Stimulated activated CD4-positive, alpha-beta T cell treated with anti-CD3 and anti-CD28 coated beads, TNF-alpha, amount 100 ng/mL, for 4 hours (primary cell): Measurements from ENCODE around the gene ROBO1.
"Not testable (repeated sequence)": the region's sequence is repeated elsewhere in the genome, so short reads cannot be mapped to it uniquely, and the experiment has no call there.

Experiments
- DNase-seq, 3 experiments: peaks; one replicate each; pipeline ENCODE4 v3.0.0-alpha.2; 2020; ENCODE audit warnings: low read depth in 3 of 3

Gene ROBO1

DNA sequence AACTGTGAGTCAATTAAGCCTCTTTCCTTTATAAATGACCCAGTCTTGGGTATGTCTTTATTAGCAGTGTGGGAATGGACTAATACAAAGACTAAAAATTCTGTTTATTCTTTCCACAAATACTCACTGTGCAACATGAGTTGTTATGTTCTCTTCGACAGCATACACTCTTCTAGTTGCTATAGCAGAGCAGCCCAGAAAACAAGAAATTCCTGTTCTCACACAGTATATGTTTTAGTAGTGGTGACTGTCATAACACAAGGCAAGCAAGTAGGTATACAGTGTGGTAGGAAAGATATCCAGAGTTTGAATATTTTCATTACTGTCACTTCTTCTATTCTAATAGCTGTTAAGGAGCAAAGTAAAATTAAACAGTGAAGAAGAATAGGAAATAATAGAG lies 453.3 kb downstream of the ROBO1 start:
- DNase-seq, result no peak

DNA sequence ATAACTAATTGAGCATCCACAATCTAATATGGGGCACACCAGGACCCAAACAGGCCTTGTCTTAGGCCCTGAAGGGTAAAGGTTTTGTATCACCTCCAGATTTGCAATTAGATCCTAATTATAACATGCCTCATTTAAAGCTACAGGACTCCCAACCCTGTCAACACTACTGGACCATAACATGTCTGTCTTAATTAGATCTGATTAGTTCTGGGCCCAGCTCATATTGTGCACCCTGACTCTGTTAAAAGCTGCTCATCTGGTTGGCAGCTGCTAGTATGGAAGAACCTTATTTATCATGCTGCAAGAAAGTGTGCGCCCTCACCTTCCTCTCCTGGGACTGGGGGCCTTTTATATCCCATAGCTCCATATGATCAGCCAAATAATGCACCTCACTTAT lies 457.8 kb downstream of the ROBO1 start:
- DNase-seq, result no peak

DNA sequence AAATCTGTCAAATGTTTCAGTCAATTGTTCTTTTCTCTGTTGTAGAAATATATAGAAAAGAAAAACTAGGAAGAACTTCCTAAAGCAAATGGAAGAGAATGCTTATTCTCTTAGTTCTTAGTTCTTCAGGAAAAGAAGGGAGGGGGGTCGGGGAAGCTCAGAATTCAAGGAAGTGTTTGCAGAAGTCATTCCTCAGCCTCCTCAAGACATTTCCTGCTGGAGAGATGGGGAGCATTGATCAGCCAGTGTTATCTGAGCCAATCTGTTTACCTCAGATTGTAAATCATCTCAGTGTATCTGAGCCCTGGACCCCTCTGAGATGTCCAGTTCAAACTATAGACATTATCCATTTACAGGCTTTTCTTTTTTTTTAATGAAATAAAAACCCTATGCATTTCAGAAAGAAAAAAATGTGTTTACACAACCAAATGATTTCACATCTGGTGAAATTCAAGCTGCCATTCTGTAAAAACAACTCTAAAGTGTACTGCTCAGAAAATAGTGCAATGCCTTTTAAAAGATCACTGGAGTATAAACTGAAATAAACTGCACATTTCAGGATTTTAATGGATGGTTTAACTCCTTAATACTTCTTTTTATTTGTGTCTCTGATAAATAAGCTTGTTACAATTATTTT lies 460.7 kb downstream of the ROBO1 start:
- DNase-seq, result no peak

DNA sequence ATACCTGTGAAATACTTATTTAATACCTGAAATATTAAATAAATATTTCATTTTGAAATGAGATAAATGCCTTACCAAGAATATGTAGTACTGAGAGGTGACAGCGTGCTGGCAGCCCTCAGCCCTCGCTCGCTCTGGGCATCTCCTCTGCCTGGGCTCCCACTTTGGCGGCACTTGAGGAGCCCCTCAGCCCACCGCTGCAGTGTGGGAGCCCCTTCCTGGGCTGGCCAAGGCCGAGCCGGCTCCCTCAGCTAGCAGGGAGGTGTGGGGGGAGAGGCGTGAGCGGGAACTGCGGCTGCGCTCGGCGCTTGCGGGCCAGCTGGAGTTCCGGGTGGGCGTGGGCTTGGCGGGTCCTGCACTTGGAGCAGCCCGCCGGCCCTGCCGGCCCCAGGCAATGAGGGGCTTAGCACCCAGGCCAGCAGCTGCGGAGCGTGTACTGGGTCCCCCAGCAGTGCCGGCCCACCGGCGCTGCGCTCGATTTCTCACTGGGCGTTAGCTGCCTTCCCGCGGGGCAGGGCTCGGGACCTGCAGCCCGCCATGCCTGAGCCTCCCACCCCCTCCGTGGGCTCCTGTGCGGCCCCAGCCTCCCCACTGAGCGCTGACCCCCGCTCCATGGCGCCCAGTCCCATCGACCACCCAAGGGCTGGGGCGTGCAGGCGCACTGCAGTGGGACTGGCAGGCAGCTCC lies 467.7 kb downstream of the ROBO1 start:
- not testable (repeated sequence) for DNase-seq

DNA sequence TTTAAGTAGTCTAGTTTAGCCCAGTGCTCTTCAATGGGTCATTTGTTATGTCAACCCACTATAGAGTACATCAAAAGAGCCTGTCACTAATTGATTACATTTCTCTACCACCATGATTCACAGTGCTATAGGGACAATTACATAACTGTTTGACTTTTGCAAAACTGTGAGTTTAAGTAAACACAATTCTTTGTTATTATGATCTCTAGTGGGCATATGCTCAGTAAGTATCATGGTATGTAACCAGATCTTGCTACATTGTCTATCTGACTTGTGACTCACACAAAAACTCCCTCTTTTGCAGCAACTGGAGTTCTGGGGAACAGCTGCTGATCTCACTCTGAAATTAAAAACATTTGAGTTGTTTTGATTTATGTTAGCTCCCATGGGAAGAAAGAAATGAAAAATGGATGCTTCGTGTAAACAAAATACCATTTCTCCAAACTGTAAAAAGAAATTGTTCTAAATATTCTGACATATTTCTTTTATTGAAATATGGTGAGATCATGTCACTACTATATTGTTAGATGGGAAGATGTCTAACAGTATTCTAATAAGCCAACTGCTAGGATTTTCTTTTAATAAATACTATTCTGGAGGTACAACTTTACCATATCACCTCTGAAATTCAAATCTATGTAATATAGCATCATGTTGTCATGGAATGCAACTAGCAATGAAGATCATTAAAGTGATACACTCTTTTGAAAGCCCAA lies 470.4 kb downstream of the ROBO1 start:
- no peak for DNase-seq

DNA sequence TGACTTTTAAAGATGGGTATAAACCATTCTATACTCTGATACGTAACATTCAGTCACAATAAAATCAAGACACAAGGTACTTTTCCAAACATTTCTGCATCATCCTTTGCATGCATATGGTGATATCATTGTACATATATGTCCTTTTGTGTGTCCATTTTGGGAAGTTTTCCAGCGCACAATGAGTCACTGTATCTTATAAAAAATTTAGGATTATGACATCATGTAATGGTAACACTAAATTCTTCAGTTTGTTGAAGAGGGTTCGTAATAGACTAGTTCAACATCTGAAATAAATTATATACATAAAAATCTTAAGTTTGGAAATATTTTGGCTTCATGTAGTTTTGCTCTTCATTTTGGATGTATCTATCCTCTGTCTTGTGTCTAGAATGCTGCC lies 480.9 kb downstream of the ROBO1 start:
- no peak for DNase-seq

DNA sequence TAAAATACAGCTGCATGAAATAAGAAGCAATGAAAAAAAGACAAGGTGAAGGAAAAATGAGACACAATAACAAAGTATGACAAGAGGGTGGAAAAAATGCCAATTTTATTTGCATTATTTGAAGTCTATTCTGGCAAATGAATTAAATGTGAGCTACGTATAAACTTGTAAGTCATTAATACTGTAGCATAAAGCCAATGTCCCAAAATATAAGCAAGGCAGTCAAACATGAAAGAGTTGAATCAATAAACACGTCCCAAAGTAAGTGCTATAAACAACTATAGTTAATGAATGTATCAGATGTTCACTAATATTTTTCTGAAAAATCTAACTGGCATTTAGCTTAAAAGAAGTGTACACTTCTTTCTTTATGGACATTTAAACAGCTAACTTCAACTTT lies 481.9 kb downstream of the ROBO1 start:
- no peak for DNase-seq

DNA sequence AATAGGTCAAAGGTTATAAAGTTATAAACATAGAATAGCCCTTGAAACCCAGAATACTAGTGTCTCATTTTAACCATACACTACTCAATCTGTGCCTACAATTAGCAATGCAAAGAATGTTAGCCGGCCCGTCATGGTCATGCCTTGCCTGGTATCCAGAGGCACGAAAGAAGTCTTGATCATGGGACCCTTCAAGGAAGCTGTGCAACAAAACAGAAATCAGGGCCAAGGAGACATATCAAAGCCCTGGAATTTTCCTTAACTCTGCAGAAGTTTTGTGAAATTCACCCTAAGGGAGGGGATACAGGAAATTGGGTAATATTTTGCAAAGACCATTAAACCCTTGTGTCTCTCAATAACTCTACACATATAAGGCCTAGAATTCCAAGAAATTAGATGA lies 482.4 kb downstream of the ROBO1 start:
- DNase-seq, result no peak

DNA sequence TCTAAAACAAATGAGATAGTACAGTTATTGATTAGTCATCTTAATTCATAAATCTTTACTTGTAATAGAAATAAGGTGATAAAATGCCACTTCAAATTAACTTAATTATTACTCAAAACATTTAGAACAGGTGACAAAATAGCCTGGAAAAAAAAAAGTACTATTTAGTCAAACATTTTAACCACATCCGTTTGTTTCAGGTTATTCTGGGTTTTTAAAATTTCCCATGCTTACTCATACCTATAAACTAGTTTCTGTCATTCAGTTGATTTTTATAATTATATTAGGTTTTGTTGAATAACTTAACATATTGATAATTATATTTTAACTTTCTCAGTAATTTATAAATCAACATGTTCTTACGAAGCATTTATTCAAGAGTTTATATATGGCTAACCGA lies 483.0 kb downstream of the ROBO1 start:
- DNase-seq, result no peak

DNA sequence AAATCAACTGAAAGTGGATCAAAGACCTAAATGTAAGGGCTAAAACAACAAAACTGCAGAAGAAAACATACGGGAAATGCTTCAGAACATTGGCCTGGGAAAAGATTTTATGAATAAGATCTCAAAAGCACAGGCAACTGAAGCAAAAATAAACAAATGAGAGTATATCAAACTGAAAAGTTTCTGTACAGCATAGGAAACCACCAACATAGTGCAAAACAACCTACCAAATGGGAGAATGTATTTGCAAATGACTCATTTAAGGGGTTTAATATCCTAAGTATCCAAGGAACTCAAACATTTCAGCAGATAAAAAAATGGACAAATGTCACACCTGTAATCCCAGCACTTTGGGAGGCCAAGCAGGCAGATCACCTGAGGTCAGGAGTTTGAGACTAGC lies 489.1 kb downstream of the ROBO1 start:
- DNase-seq, result no peak

DNA sequence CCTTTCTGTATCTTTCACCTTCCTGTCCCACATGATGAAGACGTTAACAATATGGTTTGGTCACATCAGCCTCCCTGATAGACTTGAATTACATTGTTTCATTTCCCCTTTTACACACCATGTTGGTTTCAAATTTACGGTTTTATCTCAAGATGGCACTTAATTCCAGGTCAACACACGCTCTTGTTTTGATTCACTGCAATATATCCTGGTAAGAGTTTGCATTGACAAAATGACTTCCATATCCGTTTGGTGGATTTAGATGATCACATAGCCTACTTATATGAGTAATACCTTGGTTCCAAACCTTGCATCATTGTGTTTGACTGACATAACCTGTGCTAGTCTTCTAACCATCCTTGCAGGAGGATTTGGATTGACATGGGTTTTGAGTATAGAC lies 499.4 kb downstream of the ROBO1 start:
- DNase-seq, result no peak

DNA sequence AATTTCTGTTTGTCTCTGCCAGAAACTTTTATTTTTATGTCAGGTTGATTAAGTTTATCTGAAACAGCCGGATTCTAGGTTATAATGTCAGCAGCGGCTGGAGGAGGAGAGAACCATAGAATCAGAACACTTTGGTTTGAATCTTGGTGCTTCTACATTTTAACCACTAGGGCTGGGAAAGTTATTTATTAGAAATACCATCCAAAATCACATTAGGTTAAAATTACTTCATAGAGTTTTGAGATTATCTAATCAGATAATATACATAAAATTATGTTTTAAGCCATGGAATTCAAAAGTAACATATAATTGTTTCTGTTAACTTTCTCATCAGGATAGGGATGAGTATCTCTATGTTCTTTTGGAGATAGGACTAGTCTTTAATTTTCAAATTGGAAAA lies 502.9 kb downstream of the ROBO1 start:
- DNase-seq, result no peak

DNA sequence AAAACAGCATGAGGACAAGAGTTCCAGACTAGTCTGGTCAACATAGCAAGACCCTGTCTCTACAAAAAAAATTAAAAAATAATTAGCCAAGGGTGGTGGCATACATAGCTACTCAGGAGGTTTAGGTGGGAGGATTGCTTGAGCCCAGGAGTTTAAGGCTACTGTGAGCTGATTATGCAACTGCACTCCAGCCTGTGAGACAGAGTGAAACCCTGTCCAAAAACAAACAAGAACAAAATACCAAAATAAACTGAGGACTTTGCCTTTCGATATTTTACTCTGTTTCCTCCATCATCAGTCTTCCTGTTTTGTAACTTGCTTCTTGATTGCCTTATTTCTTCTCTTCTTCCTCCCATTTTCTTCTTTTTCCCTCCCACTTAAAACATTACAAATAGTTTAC lies 504.4 kb downstream of the ROBO1 start:
- no peak for DNase-seq

DNA sequence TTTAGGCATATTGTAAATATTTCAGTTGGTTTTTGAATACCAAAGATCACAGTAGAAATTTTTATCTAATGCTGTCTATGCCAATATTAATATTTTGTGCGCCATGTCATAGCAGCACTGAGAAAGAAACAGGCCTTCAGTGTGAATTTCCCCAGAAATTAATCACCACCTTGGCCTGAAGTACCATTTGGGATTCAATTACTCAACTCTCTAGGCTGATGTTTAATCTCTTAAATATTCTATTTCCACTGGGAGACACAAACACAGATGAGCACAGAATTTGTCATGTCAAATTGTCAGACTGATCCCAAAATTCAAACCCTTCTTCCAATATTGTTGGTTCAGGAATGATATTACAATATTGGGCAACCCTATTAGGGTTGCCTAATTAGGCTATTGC lies 509.3 kb downstream of the ROBO1 start:
- DNase-seq, result no peak

DNA sequence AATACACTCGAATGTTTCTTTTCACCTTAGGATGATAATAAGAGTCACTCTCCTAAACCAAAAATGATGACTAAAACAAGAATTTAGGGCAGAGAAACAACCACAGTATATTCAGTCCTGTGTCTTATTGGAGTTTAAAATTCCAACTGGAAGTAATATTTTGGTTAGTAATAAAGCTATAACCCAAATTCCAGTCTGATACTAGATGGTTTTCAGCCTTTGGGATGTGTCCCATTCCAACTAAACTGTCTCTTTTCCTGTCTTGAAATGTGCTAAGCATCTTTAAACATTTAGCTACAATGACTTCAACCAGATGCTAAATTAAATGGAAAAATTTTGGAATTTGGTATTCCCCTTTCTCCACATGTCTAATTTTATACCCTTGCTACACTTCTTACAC lies 510.0 kb downstream of the ROBO1 start:
- DNase-seq, result no peak

DNA sequence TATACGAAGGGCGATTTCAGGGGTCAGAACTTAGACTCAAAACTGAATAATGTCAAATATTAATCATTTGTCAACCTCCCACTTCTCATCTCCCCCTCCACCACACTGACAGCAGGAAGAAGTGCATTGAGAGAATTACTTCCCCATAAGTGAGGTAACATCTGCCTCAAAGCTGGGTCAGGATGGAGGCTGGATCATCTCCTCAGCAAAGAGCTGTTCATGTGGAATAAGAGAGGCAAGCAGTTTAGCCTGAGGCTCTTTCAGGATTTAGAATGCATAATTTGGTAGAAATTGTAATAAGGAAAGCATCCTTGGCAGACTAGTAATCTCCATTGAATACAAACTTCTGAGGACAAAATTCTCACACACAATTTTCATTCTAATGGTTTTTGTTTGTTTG lies 512.1 kb downstream of the ROBO1 start:
- no peak for DNase-seq

DNA sequence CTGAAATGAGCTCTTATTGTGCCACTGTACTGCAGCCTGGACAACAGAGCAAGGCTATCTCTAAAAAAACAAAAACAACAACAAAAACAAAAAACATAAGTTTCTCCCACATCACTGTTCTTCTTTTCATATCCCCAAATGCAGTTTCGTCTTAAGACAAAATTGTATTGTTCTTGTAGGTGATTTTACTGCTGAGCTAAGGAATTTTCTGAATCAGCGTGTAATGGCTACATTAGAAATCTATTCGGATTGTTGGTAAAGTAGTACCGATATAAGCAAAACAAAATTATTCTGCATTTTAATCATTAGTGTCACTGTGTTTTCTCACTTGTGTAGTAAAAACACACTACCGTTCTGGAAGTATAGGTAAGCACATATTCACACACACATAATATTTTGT lies 512.5 kb downstream of the ROBO1 start:
- no peak for DNase-seq

DNA sequence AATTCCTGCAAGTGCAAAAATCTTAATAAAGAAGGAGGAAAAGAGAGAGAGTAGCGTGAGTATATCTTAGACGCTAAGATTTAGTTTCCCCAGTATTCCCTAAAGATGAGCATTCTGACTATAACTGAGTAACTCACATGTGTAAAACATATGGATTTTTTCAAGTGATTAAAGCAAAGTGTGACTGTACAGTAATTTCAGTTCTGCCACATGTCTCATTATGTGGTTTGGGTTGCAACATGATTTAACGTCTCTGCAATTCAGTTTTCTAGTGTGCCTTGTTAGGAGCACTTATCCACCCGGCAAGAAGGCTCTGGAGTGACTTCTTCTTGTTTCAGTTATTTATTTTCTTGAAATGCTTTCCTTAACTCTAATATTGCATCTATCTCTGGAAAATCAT lies 514.1 kb downstream of the ROBO1 start:
- DNase-seq, result no peak

DNA sequence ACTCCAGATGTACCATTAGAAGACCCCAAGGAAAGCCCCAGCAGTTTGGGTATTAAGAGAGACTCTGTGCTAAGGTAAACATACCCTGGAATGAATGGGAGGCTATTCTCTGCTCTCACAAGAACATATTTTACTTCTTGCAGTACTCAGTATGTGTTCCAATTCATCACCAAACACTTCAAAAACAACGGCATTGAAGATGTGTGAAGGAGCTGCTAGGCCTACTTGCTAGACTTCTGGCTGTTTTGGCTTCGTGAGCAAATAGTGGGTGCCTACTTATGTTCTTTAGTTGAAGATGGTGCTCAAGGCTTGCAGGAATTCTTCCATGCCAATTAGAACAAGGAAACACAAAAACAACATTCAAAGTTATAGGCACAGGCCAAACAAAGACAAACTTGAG lies 514.5 kb downstream of the ROBO1 start:
- no peak for DNase-seq

DNA sequence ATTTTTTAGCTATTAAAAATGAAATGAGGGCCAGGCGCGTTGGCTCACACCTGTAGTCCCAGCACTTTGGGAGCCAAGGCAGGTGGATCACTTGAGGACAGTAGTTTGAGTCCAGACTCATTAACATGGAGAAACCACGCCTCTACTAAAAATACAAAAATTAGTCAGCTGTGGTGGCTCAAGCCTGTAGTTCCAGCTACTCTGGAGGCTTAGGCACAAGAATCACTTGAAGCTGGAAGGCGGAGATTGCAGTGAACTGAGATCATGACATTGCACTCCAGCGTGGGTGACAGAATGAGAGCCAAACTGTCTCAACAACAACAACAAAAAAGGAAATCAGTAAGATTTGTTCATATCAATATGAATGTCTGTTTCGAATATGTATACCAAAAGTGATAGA lies 517.1 kb downstream of the ROBO1 start:
- no peak for DNase-seq

DNA sequence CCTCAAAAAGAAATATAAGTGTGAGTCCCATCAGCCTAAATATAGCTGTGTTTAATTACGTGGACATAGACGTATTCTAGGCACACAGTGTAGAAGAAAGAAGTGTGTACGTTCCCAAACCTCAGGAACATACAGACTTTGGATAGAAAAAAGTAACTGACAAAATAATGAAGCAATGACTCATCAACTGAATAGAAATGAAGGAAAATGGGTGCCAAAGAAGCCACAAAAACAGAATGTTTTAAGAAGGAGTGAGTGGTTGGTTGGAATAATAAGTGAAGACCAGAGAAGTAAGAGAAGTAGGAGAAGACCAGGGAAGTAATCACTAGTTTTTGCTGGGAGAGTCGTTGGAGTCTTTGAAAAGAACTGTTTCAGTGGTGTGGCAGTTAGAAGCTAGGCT lies 518.1 kb downstream of the ROBO1 start:
- DNase-seq, result no peak

DNA sequence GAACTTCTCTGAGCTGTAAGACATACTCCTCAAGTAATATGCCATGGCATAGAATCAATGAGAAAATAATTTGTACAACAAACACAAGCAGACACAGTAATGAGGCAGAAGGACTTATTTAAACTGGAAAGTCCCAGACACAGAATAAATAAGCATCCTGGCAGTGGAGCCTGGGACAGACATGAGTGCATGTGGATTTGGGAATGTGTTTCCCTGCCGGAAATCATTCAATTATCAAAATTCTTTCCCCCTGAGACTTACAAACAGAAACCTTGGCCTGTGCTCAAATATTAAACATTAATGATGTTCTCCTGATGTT lies 520.1 kb downstream of the ROBO1 start:
- no peak for DNase-seq

DNA sequence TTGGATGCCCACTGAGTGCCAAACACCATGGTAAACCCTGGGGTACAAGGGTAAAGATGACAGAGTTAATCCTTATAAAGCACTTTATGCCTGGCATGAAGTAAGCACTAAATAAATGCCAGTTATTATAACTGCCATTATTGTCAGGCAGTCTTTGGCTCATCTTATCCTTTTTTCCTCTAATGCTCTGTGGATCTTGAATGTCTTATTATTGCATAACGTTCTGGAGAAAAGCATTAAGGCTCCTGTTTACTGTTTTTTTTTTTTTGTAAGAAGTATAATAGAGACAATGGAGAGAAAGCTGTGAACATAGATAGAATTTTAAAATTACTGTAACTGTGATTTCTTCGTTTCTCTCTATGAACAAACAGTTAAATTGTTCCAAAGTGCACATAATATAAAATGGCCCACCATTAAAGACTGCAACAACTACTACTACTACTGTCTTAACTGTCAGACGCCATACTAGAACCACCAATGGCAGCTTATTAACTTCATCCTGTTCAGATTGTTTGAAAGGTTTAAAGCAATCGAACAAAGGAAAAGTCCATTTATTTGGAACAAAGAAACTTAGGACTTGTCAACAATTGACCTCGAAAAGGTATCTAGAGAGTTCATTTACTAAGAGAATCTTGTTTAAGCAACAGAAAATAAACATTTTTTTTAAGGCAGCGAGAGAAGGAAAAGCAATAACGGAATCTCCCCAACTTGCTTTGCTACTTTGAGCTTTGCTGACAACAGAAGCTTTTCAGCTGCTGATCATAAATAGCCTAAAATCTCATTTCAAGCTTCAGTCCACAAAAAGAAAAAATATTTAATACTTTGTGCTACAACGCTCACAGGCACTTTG lies 520.7 kb downstream of the ROBO1 start:
- no peak for DNase-seq
